ENCODE results near the gene BBIP1.

DNA sequence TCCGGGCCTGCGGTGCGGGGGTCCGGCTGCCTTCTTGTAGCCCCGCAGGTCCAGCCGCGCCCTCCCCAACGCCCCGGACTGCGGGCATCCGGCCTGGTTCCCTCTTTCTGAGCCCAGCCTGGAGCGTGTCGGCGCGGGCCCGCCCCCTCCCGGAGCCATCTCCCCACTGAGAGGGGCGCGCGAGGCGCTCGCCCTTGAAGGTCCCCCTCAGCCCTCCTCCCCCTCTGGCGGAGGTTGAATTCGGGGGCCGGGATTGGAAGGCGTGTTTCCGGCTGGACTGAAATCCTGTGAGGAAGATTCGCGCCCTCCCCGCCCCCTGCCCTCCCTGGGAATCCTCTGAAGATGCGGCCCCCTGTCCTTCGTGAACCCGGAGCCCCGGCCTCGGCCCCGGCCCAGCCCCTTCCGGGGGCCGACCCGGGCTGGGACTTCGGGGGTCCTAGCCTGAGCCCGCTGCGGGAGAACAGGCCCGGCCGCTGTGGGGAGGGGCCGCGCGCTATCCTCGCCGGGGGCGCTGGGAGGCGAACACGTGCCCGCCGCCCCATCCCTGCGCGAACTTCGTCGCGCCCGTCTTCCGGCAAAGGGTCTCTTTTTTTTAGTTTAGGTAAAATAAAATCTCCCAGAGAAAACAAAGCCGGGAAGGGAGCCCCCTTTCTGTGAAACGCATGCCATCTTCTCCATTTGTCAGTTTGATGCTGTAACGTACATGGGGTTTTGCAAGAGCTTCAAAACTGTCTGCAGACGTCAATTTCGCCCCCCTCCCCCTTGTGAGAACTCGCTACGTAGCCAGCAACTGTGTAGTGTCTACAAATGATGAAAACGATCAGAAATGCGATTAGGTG lies 46.6 kb downstream of the BBIP1 start:
- no peak for TF ChIP-seq EZH2 (IDR thresholded peaks at IDR 0.05; ENCODE audit: low read length, unreplicated experiment)
- TF ChIP-seq, protein P1, sequence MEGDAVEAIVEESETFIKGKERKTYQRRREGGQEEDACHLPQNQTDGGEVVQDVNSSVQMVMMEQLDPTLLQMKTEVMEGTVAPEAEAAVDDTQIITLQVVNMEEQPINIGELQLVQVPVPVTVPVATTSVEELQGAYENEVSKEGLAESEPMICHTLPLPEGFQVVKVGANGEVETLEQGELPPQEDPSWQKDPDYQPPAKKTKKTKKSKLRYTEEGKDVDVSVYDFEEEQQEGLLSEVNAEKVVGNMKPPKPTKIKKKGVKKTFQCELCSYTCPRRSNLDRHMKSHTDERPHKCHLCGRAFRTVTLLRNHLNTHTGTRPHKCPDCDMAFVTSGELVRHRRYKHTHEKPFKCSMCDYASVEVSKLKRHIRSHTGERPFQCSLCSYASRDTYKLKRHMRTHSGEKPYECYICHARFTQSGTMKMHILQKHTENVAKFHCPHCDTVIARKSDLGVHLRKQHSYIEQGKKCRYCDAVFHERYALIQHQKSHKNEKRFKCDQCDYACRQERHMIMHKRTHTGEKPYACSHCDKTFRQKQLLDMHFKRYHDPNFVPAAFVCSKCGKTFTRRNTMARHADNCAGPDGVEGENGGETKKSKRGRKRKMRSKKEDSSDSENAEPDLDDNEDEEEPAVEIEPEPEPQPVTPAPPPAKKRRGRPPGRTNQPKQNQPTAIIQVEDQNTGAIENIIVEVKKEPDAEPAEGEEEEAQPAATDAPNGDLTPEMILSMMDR (conservative IDR thresholded peaks at IDR 0.05; ENCODE audit: low read depth, low read length), result no peak
- TF ChIP-seq EZH2phosphoT487 (IDR thresholded peaks at IDR 0.05; ENCODE audit: borderline replicate concordance, low read length), result no peak

All from PC-3 (cell line).